Endothelial cell of umbilical vein (primary cell): ENCODE results near the gene APBB2. TPM values are rescaled to one million over a fixed set of nuclear protein-coding genes. Genes with fewer than 3 reads are reported as not detected.

ENCODE experiments used
- BruUV-seq: library from RNA; stranded (reverse); fragments of 400-500 nt; replicated peaks from 2 replicates; lab custom pipeline; 2021; lab: Mats Ljungman, UMichigan
- CTCF ChIA-PET: fragments of 300-600, 350-600 bp; sonication (Branson Sonifier 250); formaldehyde crosslinking; loops from one replicate; lab custom pipeline; 2021; ENCODE audit warnings: antibody characterized with exemption, inconsistent platforms; lab: Charles Lee
- POLR2A ChIA-PET: fragments of 300-600, 350-600 bp; sonication (Branson Sonifier 250); formaldehyde crosslinking; loops from one replicate; lab custom pipeline; 2021; ENCODE audit warnings: antibody characterized with exemption, inconsistent platforms; lab: Charles Lee
- DNase-seq: peaks from one replicate; pipeline ENCODE4 v3.0.0-alpha.2; 2011; ENCODE audit warnings: low read depth, low spot score
- FAIRE-seq: peaks from 2 replicates; lab custom pipeline; 2011; peaks lifted over from hg19 to GRCh38; lab: Jason Lieb, UNC
- H2AFZ ChIP-seq: 2 replicates; pipeline ENCODE4 v1.6.0; 2012; ENCODE audit warnings: low read depth, low read length, control low read depth, inconsistent platforms
- H3K27ac ChIP-seq: 2 replicates; pipeline ENCODE4 v1.5.1; 2011; ENCODE audit warnings: low read depth, mild to moderate bottlenecking, control low read depth, low read length, moderate library complexity; ENCODE audit not compliant: insufficient read depth
- H3K27me3 ChIP-seq, 2 experiments: 2 replicates each; pipeline versions ENCODE4 v1.6.0 to v1.6.1; 2011; ENCODE audit warnings: low read length in 2 of 2, mixed read lengths in 1 of 2; ENCODE audit not compliant: control insufficient read depth in 2 of 2, insufficient read depth in 2 of 2
- H3K36me3 ChIP-seq, 2 experiments: 2 replicates in 1 of 2; 3 replicates in 1 of 2; pipeline ENCODE4 v1.5.1; 2011; ENCODE audit warnings: low read length in 2 of 2, mild to moderate bottlenecking in 1 of 2, moderate library complexity in 1 of 2; ENCODE audit not compliant: control insufficient read depth in 2 of 2, insufficient read depth in 2 of 2; ENCODE audit errors: extremely low read depth in 1 of 2
- H3K4me1 ChIP-seq: 3 replicates; pipeline ENCODE4 v1.5.1; 2011; ENCODE audit warnings: mild to moderate bottlenecking, low read length; ENCODE audit not compliant: control insufficient read depth, insufficient read depth; ENCODE audit errors: extremely low read depth
- H3K4me2 ChIP-seq: 2 replicates; pipeline ENCODE4 v1.6.1; 2011; ENCODE audit warnings: low read length, control low read depth, mixed read lengths; ENCODE audit not compliant: insufficient read depth
- H3K4me3 ChIP-seq, 3 experiments: fragments of 200-600 bp in 1 of 3; sonication (generic), shearing (Covaris generic) in 1 of 3; replicated peaks in 1 of 3; 2 replicates each; pipeline ENCODE4 v1.5.1; 2011 to 2016; ENCODE audit warnings: control low read depth in 3 of 3, low read length in 3 of 3, mild to moderate bottlenecking in 2 of 3, inconsistent platforms in 1 of 3, low read depth in 1 of 3, moderate library complexity in 1 of 3; ENCODE audit not compliant: insufficient read depth in 1 of 3
- H3K79me2 ChIP-seq: 2 replicates; pipeline ENCODE4 v1.6.0; 2012; ENCODE audit warnings: low read length, inconsistent platforms; ENCODE audit not compliant: control insufficient read depth, insufficient read depth
- H3K9ac ChIP-seq: replicated peaks from 2 replicates; pipeline ENCODE3; 2011; ENCODE audit warnings: low read length, control low read depth; ENCODE audit not compliant: insufficient read depth; ENCODE audit errors: extremely low read depth
- H3K9me1 ChIP-seq: replicated peaks from 3 replicates; pipeline ENCODE4 v1.6.0; 2011; ENCODE audit warnings: mild to moderate bottlenecking, low read length; ENCODE audit not compliant: control insufficient read depth, insufficient read depth; ENCODE audit errors: extremely low read depth
- H3K9me3 ChIP-seq: replicated peaks from 2 replicates; pipeline ENCODE4 v1.5.1; 2012; ENCODE audit warnings: low read length, inconsistent platforms; ENCODE audit not compliant: control insufficient read depth, insufficient read depth
- H4K20me1 ChIP-seq: replicated peaks from 2 replicates; pipeline ENCODE3; 2011; ENCODE audit warnings: mild to moderate bottlenecking, low read length; ENCODE audit not compliant: control insufficient read depth, insufficient read depth; ENCODE audit errors: extremely low read depth
- CTCF ChIP-seq, 2 donors: IDR thresholded peaks; 1 replicate in 1 of 2; 2 replicates in 1 of 2; pipeline ENCODE4 v1.5.1; 2011; ENCODE audit warnings: low read length in 2 of 2, mild to moderate bottlenecking in 2 of 2, moderate library complexity in 2 of 2, control low read depth in 1 of 2, inconsistent platforms in 1 of 2, low read depth in 1 of 2; ENCODE audit not compliant: insufficient read depth in 1 of 2; ENCODE audit errors: extremely low read depth in 1 of 2
- GATA2 ChIP-seq: IDR thresholded peaks from 2 replicates; pipeline ENCODE4 v1.7.0; 2011; ENCODE audit warnings: low read depth, mild to moderate bottlenecking, moderate library complexity, mixed read lengths, low read length; ENCODE audit not compliant: insufficient read length, insufficient read depth
- MAX ChIP-seq: IDR thresholded peaks from 2 replicates; pipeline ENCODE4 v1.6.1; 2011; ENCODE audit not compliant: insufficient read depth, insufficient read length
- MYC ChIP-seq: IDR thresholded peaks from one replicate; pipeline ENCODE4 v1.6.1; 2011; ENCODE audit warnings: mild to moderate bottlenecking, low read depth, low read length
- POLR2A ChIP-seq: IDR thresholded peaks from 2 replicates; pipeline ENCODE4 v1.6.1; 2012; ENCODE audit warnings: low read depth, mild to moderate bottlenecking, control low read depth, low read length
- POLR2AphosphoS5 ChIP-seq: IDR thresholded peaks from 2 replicates; pipeline ENCODE4 v1.6.1; 2012; ENCODE audit warnings: low read depth, mild to moderate bottlenecking, control low read depth, low read length, moderate library complexity; ENCODE audit not compliant: insufficient read depth
- dilution Hi-C: fragments of 300-500 bp; cut with MboI; formaldehyde crosslinking; loops from one replicate; pipeline ENCODE4 v1.15.0; 2019; ENCODE audit warnings: low sequenced_read_pairs; ENCODE audit not compliant: extremely low pct_ligation_motif_present
- intact Hi-C: fragments of 100-400 bp; cut with micrococcal nuclease; formaldehyde crosslinking; loops from one replicate; pipeline ENCODE4 v1.10.0; 2022
- polyA plus RNA-seq, 4 experiments: library from polyadenylated mRNA; depleted of rRNA in 3 of 4; stranded (reverse) in 3 of 4; unstranded in 1 of 4; fragments of >200 nt; gene quantifications; 2 replicates each; pipeline versions ENCODE4 v1.2.1 to v1.2.3, GENCODE V29; 2011 to 2012; ENCODE audit warnings: missing spikeins in 1 of 4
- total RNA-seq: library from RNA; stranded (reverse); gene quantifications from 2 replicates; pipeline ENCODE4 v1.2.3, GENCODE V29; 2021

Gene APBB2
- total and polyA plus RNA-seq, 2 donors (not counting 3 experiments of a cell fraction or from before 2014, with no cell fraction given) = 79.8 to 124 TPM

- no peaks in the 10 kb centered on the region for H3K9me3 ChIP-seq
- H3K4me1 ChIP-seq = peaks cover 6% of the 10 kb centered on the region
- no peaks in the 10 kb centered on the region for H4K20me1 ChIP-seq
- H3K27ac ChIP-seq = no peak overlapping the region
- no peak overlapping the region for H3K4me3 ChIP-seq
- H3K9me1 ChIP-seq = no peaks in the 10 kb centered on the region
- H3K36me3 ChIP-seq = peaks cover 5 to 8% of the 10 kb centered on the region in 2 experiments
- DNase-seq (no peak), FAIRE-seq (no peak)
- intact Hi-C loops (no loop called here), dilution Hi-C loops (loop anchor here (25.0 kb wide), 1 partner anchor 272 kb away; the partner anchor contains the start of gene APBB2)
- CTCF ChIA-PET = interaction anchor here (1.5 to 2.1 kb wide), 2 partner anchors 16 to 18 kb away, joined by 4 to 7 read pairs; no protein-coding TSS in a partner anchor
- POLR2A ChIA-PET = no interaction called here
- H3K27me3 ChIP-seq = no peaks in the 10 kb centered on the region
- H2AFZ ChIP-seq = no peak overlapping the region
- no peak overlapping the region for H3K9ac ChIP-seq
- H3K79me2 ChIP-seq = peaks cover 2% of the 10 kb centered on the region
- no peak overlapping the region for H3K4me2 ChIP-seq
- TF ChIP-seq POLR2A = no peak
- no peak for TF ChIP-seq MAX
- no peak for TF ChIP-seq CTCF (IDR thresholded peaks at IDR 0.05; ENCODE audit: extremely low read depth in 1 of 2, insufficient read depth in 1 of 2, low read depth in 1 of 2, low read length in 2 of 2)
- TF ChIP-seq POLR2AphosphoS5 = no peak
- no peak for TF ChIP-seq MYC
- no peak for TF ChIP-seq GATA2
- no TSS peak for BruUV-seq
Observed at GRCh38 chr4:40940756-40941155, 273.6 kb downstream of the APBB2 start.
